Measurements from ENCODE around the gene EFNB1.

DNA sequence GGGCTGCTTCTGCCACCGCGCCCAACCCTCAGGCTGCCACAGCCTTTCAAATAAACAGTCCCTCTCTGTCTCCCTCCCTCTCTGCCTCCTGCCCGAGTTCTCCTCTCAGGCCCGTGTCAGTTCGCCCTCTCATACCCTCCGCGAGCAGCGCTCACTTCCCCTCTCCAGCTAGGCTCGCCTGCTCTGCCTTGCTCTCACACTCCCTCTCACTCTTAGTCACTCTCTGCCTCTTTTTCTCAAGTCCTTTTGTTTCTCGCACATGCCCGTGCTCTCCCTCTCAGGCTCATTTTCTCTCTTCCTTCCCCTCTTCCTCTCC, 3.2 kb downstream of the EFNB1 start:
- TF ChIP-seq CTCF (IDR thresholded peaks at IDR 0.05) = no peak
- no peak for TF ChIP-seq POLR2A (IDR thresholded peaks at IDR 0.05)
